ENCODE data around the gene GPR158.

The GPR158 gene

GRCh38 chr10:25261110-25261509 lies 86.3 kb downstream of the GPR158 start:
- no peaks in the 10 kb centered on the region for H3K4me1 ChIP-seq
- TF ChIP-seq, protein P1, sequence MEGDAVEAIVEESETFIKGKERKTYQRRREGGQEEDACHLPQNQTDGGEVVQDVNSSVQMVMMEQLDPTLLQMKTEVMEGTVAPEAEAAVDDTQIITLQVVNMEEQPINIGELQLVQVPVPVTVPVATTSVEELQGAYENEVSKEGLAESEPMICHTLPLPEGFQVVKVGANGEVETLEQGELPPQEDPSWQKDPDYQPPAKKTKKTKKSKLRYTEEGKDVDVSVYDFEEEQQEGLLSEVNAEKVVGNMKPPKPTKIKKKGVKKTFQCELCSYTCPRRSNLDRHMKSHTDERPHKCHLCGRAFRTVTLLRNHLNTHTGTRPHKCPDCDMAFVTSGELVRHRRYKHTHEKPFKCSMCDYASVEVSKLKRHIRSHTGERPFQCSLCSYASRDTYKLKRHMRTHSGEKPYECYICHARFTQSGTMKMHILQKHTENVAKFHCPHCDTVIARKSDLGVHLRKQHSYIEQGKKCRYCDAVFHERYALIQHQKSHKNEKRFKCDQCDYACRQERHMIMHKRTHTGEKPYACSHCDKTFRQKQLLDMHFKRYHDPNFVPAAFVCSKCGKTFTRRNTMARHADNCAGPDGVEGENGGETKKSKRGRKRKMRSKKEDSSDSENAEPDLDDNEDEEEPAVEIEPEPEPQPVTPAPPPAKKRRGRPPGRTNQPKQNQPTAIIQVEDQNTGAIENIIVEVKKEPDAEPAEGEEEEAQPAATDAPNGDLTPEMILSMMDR (IDR thresholded peaks at IDR 0.05) = no peak

DNA sequence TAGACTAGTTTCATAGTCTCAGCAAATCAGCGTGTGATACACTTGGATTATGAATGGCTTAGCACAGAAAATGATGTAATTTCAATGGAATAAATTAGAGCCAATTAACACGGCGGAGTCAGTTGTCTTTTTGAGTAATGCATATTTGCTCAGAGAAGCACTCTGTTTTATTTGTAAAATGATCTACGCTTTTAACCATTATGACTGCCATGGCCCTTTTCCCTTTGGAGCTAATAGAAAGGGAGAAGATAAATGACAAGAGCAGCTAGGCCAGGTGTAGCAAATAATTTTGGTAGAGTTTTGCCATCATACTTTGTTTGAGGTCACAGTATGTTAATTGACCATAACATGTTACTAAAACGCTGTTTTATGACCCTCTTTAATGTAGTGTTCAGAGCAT lies 86.8 kb downstream of the GPR158 start:
- intact Hi-C loops (cut with DNase I; ENCODE audit: low total_unique reads) = no loop called here
- no peaks in the 10 kb centered on the region for H3K9me3 ChIP-seq
- H3K4me1 ChIP-seq = no peaks in the 10 kb centered on the region
- DNase-seq = no peak
- no peak overlapping the region for H3K27ac ChIP-seq
- no peak overlapping the region for H3K4me3 ChIP-seq
- no peaks in the 10 kb centered on the region for H3K36me3 ChIP-seq
- TF ChIP-seq, protein P1 (IDR thresholded peaks at IDR 0.05) = no peak
- no peaks in the 10 kb centered on the region for H3K27me3 ChIP-seq

More at GRCh38 chr10:25261110-25261509, 86.3 kb downstream of the GPR158 start:
- no peak for DNase-seq
- no peak overlapping the region for H3K27ac ChIP-seq
- no peaks in the 10 kb centered on the region for H3K27me3 ChIP-seq
- H3K36me3 ChIP-seq = no peaks in the 10 kb centered on the region
- H3K4me3 ChIP-seq = no peak overlapping the region
- no peaks in the 10 kb centered on the region for H3K9me3 ChIP-seq
- intact Hi-C loops (cut with DNase I; ENCODE audit: low total_unique reads) = no loop called here

- H3K4me1 ChIP-seq = no peaks in the 10 kb centered on the region
- DNase-seq = no peak
- no peaks in the 10 kb centered on the region for H3K27me3 ChIP-seq
- no peaks in the 10 kb centered on the region for H3K36me3 ChIP-seq
- no peak overlapping the region for H3K27ac ChIP-seq
- no peak overlapping the region for H3K4me3 ChIP-seq
- no peaks in the 10 kb centered on the region for H3K9me3 ChIP-seq
- intact Hi-C loops (cut with DNase I; ENCODE audit: low total_unique reads) = no loop called here
- TF ChIP-seq, protein P1 (IDR thresholded peaks at IDR 0.05) = no peak
These were observed 89.1 kb downstream of the GPR158 start for GRCh38 chr10:25263931-25264330.

DNA sequence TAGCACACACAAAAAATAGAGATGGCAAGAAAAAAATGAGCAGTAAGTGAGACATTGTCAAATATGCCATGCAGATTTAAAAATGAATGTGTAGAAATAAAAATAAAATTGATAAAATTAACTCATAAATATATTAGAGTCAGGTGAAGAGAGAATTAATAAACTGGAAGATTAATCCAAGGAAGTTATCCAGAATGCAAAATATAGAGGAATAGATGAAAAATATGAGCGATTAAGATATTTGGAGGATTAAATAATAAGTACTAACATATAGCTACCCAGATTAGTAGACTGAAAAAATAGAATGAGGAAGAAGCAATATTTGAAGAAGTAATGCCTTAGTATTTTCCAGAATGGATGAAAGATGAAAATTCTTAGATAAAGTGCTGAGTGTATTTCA lies 103.4 kb downstream of the GPR158 start:
- intact Hi-C loops (cut with DNase I; ENCODE audit: low total_unique reads) = loop anchor here (10.0 kb wide), 1 partner anchor 1467 kb away; no protein-coding TSS in a partner anchor
- Histone ChIP-seq H3K27me3 (no peaks in the 10 kb centered on the region), H3K4me1 (no peaks in the 10 kb centered on the region), H3K9me3 (peaks cover 0 to 14% (median 0%) of the 10 kb centered on the region in 3 donors), H3K4me3 (no peak overlapping the region), H3K36me3 (no peaks in the 10 kb centered on the region), H3K27ac (no peak overlapping the region)
- no peak for DNase-seq
- TF ChIP-seq, protein P1 (IDR thresholded peaks at IDR 0.05) = no peak

- Histone ChIP-seq H3K4me1 (no peaks in the 10 kb centered on the region), H3K36me3 (no peaks in the 10 kb centered on the region), H3K4me3 (no peak overlapping the region), H3K27ac (no peak overlapping the region), H3K27me3 (no peaks in the 10 kb centered on the region), H3K9me3 (peaks cover 0 to 14% (median 0%) of the 10 kb centered on the region in 3 donors)
- intact Hi-C loops (cut with DNase I; ENCODE audit: low total_unique reads) = no loop called here
- TF ChIP-seq, protein P1 (IDR thresholded peaks at IDR 0.05) = no peak
- no peak for DNase-seq
These were observed 105.3 kb downstream of the GPR158 start for GRCh38 chr10:25280076-25280475.

DNA sequence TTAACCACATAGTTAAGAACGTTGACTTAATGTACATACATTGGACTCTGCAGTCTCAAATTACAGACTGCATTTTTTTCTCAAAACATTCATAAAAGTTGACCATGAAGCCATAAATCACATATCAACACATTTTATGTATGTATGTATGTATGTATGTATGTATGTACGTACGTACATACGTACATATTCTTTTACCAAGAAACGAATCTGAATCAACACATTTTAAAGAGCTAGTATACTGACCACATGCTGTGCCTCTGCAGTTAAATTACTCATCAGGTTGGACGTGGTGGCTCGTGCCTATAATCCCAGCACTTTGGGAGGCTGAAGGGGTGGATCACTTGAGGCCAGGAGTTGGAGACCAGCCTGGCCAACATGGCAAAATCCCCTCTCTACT lies 105.8 kb downstream of the GPR158 start:
- Histone ChIP-seq H3K4me1 (no peaks in the 10 kb centered on the region), H3K27ac (no peak overlapping the region), H3K4me3 (no peak overlapping the region), H3K36me3 (no peaks in the 10 kb centered on the region), H3K9me3 (peaks cover 0 to 14% (median 0%) of the 10 kb centered on the region in 3 donors), H3K27me3 (no peaks in the 10 kb centered on the region)
- intact Hi-C loops (cut with DNase I; ENCODE audit: low total_unique reads) = no loop called here
- TF ChIP-seq, protein P1 (IDR thresholded peaks at IDR 0.05) = no peak
- no peak for DNase-seq
